Measurements from ENCODE around the gene OTOGL.

The OTOGL gene

GRCh38 chr12:80239867-80240266, 140.5 kb downstream of the OTOGL start:
- TF ChIP-seq OSR1 (CRISPR knock-in tag; IDR thresholded peaks at IDR 0.05) = no peak
- TF ChIP-seq ZNF565 (CRISPR knock-in tag; conservative IDR thresholded peaks at IDR 0.05; ENCODE audit: low read depth) = no peak
- no peak for TF ChIP-seq TOX (CRISPR knock-in tag; IDR thresholded peaks at IDR 0.05; ENCODE audit: borderline replicate concordance)
- peak; percentile 68 for TF ChIP-seq ZNF8 (CRISPR knock-in tag; IDR thresholded peaks at IDR 0.05)
- no peak for ATAC-seq

- TF ChIP-seq ZNF565 (CRISPR knock-in tag; conservative IDR thresholded peaks at IDR 0.05; ENCODE audit: low read depth) (no peak), PPARA (CRISPR knock-in tag; IDR thresholded peaks at IDR 0.05; ENCODE audit: borderline replicate concordance) (no peak), ZFP3 (CRISPR knock-in tag; IDR thresholded peaks at IDR 0.05) (no peak), RARB (CRISPR knock-in tag; IDR thresholded peaks at IDR 0.05) (no peak), CSRNP3 (CRISPR knock-in tag; IDR thresholded peaks at IDR 0.05) (no peak), ESRRG (CRISPR knock-in tag; IDR thresholded peaks at IDR 0.05) (no peak), ZNF8 (CRISPR knock-in tag; IDR thresholded peaks at IDR 0.05) (no peak), ZFP30 (CRISPR knock-in tag; IDR thresholded peaks at IDR 0.05) (no peak), TOX (CRISPR knock-in tag; IDR thresholded peaks at IDR 0.05; ENCODE audit: borderline replicate concordance) (no peak), POU6F1 (CRISPR knock-in tag; IDR thresholded peaks at IDR 0.05; ENCODE audit: borderline replicate concordance, low read depth) (no peak), BACH2 (CRISPR knock-in tag; IDR thresholded peaks at IDR 0.05; ENCODE audit: borderline replicate concordance) (no peak), PATZ1 (CRISPR knock-in tag; IDR thresholded peaks at IDR 0.05; ENCODE audit: borderline replicate concordance) (no peak), SNAI2 (CRISPR knock-in tag; IDR thresholded peaks at IDR 0.05) (no peak), ISL1 (CRISPR knock-in tag; IDR thresholded peaks at IDR 0.05) (no peak), ZNF70 (CRISPR knock-in tag; IDR thresholded peaks at IDR 0.05) (no peak), TCF4 (CRISPR knock-in tag; IDR thresholded peaks at IDR 0.05; ENCODE audit: borderline replicate concordance) (no peak), TSHZ2 (CRISPR knock-in tag; IDR thresholded peaks at IDR 0.05) (no peak), CREB5 (CRISPR knock-in tag; IDR thresholded peaks at IDR 0.05; ENCODE audit: low read depth) (no peak), GLIS3 (CRISPR knock-in tag; IDR thresholded peaks at IDR 0.05) (no peak)
- ATAC-seq = no peak
These were observed 142.4 kb downstream of the OTOGL start for GRCh38 chr12:80241576-80242273.

GRCh38 chr12:80242321-80242720, 143.0 kb downstream of the OTOGL start:
- ATAC-seq = no peak
- TF ChIP-seq ZFP3 (CRISPR knock-in tag; IDR thresholded peaks at IDR 0.05) = no peak
- no peak for TF ChIP-seq ZFP30 (CRISPR knock-in tag; IDR thresholded peaks at IDR 0.05)
- no peak for TF ChIP-seq TOX (CRISPR knock-in tag; IDR thresholded peaks at IDR 0.05; ENCODE audit: borderline replicate concordance)
- no peak for TF ChIP-seq ESRRG (CRISPR knock-in tag; IDR thresholded peaks at IDR 0.05)
- TF ChIP-seq ARNTL (CRISPR knock-in tag; IDR thresholded peaks at IDR 0.05; ENCODE audit: borderline replicate concordance, low read depth) = no peak
- no peak for TF ChIP-seq POU6F1 (CRISPR knock-in tag; IDR thresholded peaks at IDR 0.05; ENCODE audit: borderline replicate concordance, low read depth)
- TF ChIP-seq RARB (CRISPR knock-in tag; IDR thresholded peaks at IDR 0.05) = no peak
- TF ChIP-seq SNAI2 (CRISPR knock-in tag; IDR thresholded peaks at IDR 0.05) = no peak
- no peak for TF ChIP-seq TCF4 (CRISPR knock-in tag; IDR thresholded peaks at IDR 0.05; ENCODE audit: borderline replicate concordance)
- no peak for TF ChIP-seq CREB5 (CRISPR knock-in tag; IDR thresholded peaks at IDR 0.05; ENCODE audit: low read depth)
- TF ChIP-seq TSHZ2 (CRISPR knock-in tag; IDR thresholded peaks at IDR 0.05) = no peak
